MM.1S (cell line): ENCODE measurements around the gene SLBP.

Source experiments
- DNase-seq: peaks from one replicate; pipeline ENCODE4 v3.0.0-alpha.2; 2015
- H2AFZ ChIP-seq: fragments of 300-600 bp; sonication (generic); 2 replicates; pipeline ENCODE4 v1.6.0; 2016; ENCODE audit warnings: antibody characterized with exemption, low read length
- H3F3A ChIP-seq: fragments of 300-600 bp; sonication (generic); 2 replicates; pipeline ENCODE4 v1.6.1; 2016; ENCODE audit warnings: mild to moderate bottlenecking, antibody characterized with exemption, low read length, moderate library complexity, mixed read lengths; ENCODE audit not compliant: insufficient read depth
- H3K27ac ChIP-seq: fragments of 300-600 bp; sonication (generic); 2 replicates; pipeline ENCODE4 v1.5.1; 2016; ENCODE audit warnings: mild to moderate bottlenecking, low read length
- H3K27me3 ChIP-seq: fragments of 300-600 bp; sonication (generic); replicated peaks from 2 replicates; pipeline ENCODE4 v1.6.0; 2016; ENCODE audit warnings: low read length; ENCODE audit not compliant: insufficient read depth
- H3K36me3 ChIP-seq: fragments of 300-600 bp; sonication (generic); replicated peaks from 2 replicates; pipeline ENCODE4 v1.6.1; 2016; ENCODE audit warnings: mild to moderate bottlenecking, low read length, mixed read lengths; ENCODE audit not compliant: insufficient read depth
- H3K4me1 ChIP-seq: fragments of 300-600 bp; sonication (generic); 2 replicates; pipeline ENCODE4 v1.6.1; 2016; ENCODE audit warnings: low read length, mixed read lengths
- H3K4me2 ChIP-seq: fragments of 300-600 bp; sonication (generic); 2 replicates; pipeline ENCODE4 v1.6.0; 2016; ENCODE audit warnings: low read depth, low read length
- H3K4me3 ChIP-seq: fragments of 300-600 bp; sonication (generic); 2 replicates; pipeline ENCODE4 v1.5.1; 2016; ENCODE audit warnings: low read length, mixed read lengths
- H3K79me2 ChIP-seq: fragments of 300-600 bp; sonication (generic); 2 replicates; pipeline ENCODE4 v1.6.1; 2016; ENCODE audit warnings: mixed run types, low read length, mixed read lengths
- H3K9ac ChIP-seq: fragments of 300-600 bp; sonication (generic); 2 replicates; pipeline ENCODE4 v1.6.1; 2016; ENCODE audit warnings: low read length, mixed read lengths
- H3K9me2 ChIP-seq: fragments of 300-600 bp; sonication (generic); replicated peaks from 2 replicates; pipeline ENCODE4 v1.6.1; 2016; ENCODE audit warnings: mild to moderate bottlenecking, low read length, mixed read lengths; ENCODE audit not compliant: insufficient read depth
- H3K9me3 ChIP-seq: fragments of 300-600 bp; sonication (generic); replicated peaks from 2 replicates; pipeline ENCODE4 v1.6.1; 2016; ENCODE audit warnings: mild to moderate bottlenecking, low read length, mixed read lengths; ENCODE audit not compliant: insufficient read depth
- H4K20me1 ChIP-seq: fragments of 300-600 bp; sonication (generic); 2 replicates; pipeline ENCODE4 v1.6.1; 2016; ENCODE audit warnings: mild to moderate bottlenecking, low read length, moderate library complexity, mixed read lengths; ENCODE audit not compliant: insufficient read depth
- EZH2 ChIP-seq: fragments of 300-600 bp; sonication (generic); optimal IDR thresholded peaks from 2 replicates; pipeline ENCODE3; 2017; ENCODE audit warnings: low read depth, mild to moderate bottlenecking, antibody characterized with exemption, low read length, mixed read lengths
- EZH2phosphoT487 ChIP-seq: fragments of 300-600 bp; sonication (generic); IDR thresholded peaks from 2 replicates; pipeline ENCODE4 v1.6.1; 2018; ENCODE audit warnings: antibody characterized with exemption, low read length
- TF ChIP-seq, protein P1 (sequence below): fragments of 300-600 bp; sonication (generic); IDR thresholded peaks from 2 replicates; pipeline ENCODE4 v1.5.1; 2016; ENCODE audit warnings: antibody characterized with exemption, low read length, mixed read lengths

SLBP gene

DNA sequence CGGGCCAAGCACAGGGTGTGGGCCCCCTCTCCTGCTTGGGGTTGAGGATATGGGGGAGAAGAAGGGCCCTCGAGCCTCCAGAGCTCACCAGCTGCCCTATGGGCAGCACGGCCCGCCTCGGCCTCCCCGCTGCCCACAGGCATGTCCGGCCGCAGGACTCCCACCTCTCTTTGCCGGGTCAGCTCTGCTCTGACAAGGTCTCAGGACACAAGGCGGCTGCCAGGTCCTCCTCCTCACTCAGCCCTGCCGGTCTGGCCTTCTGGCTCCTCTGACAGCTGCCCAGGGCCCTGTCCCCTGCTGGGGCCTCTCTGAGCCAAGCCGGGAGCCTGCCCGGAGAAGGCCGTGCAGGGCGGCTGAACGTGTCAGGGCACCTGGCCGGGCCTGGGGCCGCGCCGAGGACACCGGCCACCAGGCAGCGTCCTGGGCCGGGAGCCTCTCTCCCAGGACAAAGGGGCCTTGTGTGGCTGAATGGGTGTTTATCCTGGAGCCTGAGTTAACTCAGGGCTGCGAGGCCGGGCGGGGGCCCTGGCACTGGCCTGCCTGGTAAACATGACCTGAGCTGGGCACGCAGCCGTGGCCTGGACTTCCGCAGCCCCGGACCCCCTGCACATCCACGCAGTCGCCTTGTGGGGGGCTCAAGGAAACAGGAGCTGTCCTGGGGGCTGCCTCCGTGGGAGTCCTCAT is 34.9 kb upstream of the SLBP start:
- Histone ChIP-seq H3K9ac (no peak overlapping the region), H3K27ac (no peak overlapping the region), H3K4me3 (no peak overlapping the region), H3F3A (peaks cover 9% of the 10 kb centered on the region; the same call in 1 of the 2 replicates), H3K4me1 (no peaks in the 10 kb centered on the region), H3K9me3 (no peaks in the 10 kb centered on the region), H3K27me3 (peaks cover 24% of the 10 kb centered on the region), H2AFZ (no peak overlapping the region), H4K20me1 (no peaks in the 10 kb centered on the region), H3K4me2 (no peak overlapping the region), H3K9me2 (no peaks in the 10 kb centered on the region), H3K79me2 (no peaks in the 10 kb centered on the region), H3K36me3 (no peaks in the 10 kb centered on the region)
- no peak for TF ChIP-seq EZH2phosphoT487
- TF ChIP-seq, protein P1, sequence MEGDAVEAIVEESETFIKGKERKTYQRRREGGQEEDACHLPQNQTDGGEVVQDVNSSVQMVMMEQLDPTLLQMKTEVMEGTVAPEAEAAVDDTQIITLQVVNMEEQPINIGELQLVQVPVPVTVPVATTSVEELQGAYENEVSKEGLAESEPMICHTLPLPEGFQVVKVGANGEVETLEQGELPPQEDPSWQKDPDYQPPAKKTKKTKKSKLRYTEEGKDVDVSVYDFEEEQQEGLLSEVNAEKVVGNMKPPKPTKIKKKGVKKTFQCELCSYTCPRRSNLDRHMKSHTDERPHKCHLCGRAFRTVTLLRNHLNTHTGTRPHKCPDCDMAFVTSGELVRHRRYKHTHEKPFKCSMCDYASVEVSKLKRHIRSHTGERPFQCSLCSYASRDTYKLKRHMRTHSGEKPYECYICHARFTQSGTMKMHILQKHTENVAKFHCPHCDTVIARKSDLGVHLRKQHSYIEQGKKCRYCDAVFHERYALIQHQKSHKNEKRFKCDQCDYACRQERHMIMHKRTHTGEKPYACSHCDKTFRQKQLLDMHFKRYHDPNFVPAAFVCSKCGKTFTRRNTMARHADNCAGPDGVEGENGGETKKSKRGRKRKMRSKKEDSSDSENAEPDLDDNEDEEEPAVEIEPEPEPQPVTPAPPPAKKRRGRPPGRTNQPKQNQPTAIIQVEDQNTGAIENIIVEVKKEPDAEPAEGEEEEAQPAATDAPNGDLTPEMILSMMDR: no peak
- no peak for TF ChIP-seq EZH2
- no peak for DNase-seq

DNA sequence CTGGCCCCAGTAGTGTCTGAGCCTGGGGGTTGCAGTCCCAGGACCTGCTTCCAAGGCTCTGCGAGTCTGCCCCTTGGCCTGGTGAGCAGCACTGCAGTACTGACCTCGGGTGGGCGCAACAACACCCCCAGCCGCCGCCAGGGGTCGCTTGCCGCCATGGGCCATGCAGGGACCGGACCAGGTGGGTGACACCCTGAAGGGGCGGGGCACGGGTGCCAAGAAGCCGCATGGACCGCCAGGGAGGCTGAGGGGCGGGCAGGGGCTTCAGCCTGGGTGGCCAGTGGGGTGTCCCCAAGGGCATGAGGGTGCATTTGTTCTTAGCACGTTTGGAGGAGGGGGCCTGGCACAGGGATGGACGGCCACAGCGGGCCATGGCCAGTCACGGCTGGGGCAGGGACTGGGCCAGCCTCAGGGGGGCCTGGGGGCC is 34.2 kb upstream of the SLBP start:
- no peaks in the 10 kb centered on the region for H4K20me1 ChIP-seq
- no peaks in the 10 kb centered on the region for H3K79me2 ChIP-seq
- no peak overlapping the region for H3K4me3 ChIP-seq
- H3K9me2 ChIP-seq: no peaks in the 10 kb centered on the region
- TF ChIP-seq EZH2phosphoT487 (no peak), EZH2 (no peak)
- TF ChIP-seq, protein P1: peak; percentile 85
- no peak overlapping the region for H2AFZ ChIP-seq
- H3K36me3 ChIP-seq: no peaks in the 10 kb centered on the region
- H3K27ac ChIP-seq: no peak overlapping the region
- H3K9ac ChIP-seq: no peak overlapping the region
- H3K9me3 ChIP-seq: no peaks in the 10 kb centered on the region
- no peak overlapping the region for H3K4me2 ChIP-seq
- no peaks in the 10 kb centered on the region for H3K4me1 ChIP-seq
- H3F3A ChIP-seq: peaks cover 9% of the 10 kb centered on the region; the same call in 1 of the 2 replicates
- peak; percentile 63 for DNase-seq
- H3K27me3 ChIP-seq: peaks cover 16% of the 10 kb centered on the region; the same call in 1 of the 2 replicates

DNA sequence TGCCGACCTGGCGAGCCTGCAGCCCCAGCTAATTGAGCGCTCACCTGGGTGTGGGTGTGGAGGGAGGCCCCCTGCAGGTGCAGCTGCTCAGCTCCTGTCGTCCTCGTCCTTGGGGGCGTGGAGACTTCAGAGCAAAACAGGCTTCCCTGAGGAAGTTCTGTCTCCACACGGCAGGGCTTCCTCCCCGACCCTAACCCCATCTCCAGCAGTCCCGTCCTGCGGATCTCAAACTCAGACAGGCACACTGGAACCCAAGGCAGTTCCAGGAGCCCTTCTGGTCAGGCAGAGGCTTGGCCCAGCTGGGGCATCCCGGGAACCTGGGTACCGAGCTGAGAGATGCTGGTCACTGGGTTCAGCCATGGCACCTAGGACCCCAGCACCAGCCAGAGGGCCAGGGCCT is 33.6 kb upstream of the SLBP start:
- Histone ChIP-seq H2AFZ (no peak overlapping the region), H3K9ac (no peak overlapping the region), H3K4me3 (no peak overlapping the region), H3K4me1 (no peaks in the 10 kb centered on the region), H3K36me3 (no peaks in the 10 kb centered on the region), H3K27me3 (peaks cover 11% of the 10 kb centered on the region; the same call in 1 of the 2 replicates), H3K79me2 (no peaks in the 10 kb centered on the region), H3F3A (peaks cover 9% of the 10 kb centered on the region; the same call in 1 of the 2 replicates), H4K20me1 (no peaks in the 10 kb centered on the region), H3K4me2 (no peak overlapping the region), H3K27ac (no peak overlapping the region), H3K9me2 (no peaks in the 10 kb centered on the region), H3K9me3 (no peaks in the 10 kb centered on the region)
- TF ChIP-seq EZH2: no peak
- TF ChIP-seq EZH2phosphoT487: no peak
- TF ChIP-seq, protein P1: no peak
- no peak for DNase-seq
